Naive thymus-derived CD8-positive, alpha-beta T cell (primary cell): ENCODE data around the gene MIOX. TPM values are rescaled to one million over a fixed set of nuclear protein-coding genes. Genes with fewer than 3 reads are reported as not detected.

Experiments used
- ATAC-seq, 2 donors: fragments of 150-1000 bp; cut with Tn5 transposase in 1 of 2; sonication (Bioruptor Pico), chemical (Tn5 transposase) in 1 of 2; 1 replicate in 1 of 2; 2 replicates in 1 of 2; pipeline ENCODE4 v1.10.0; 2021; ENCODE audit warnings: mild to moderate bottlenecking in 2 of 2, moderate library complexity in 2 of 2
- POLR2A ChIA-PET: fragments of 350-600 bp; sonication (Branson Sonifier 250); formaldehyde crosslinking; loops from one replicate; lab custom pipeline; 2021; ENCODE audit warnings: antibody characterized with exemption; lab: Charles Lee
- DNase-seq, 10 donors: peaks; one replicate each; pipeline versions ENCODE4 v3.0.0 to v3.0.0-alpha.2; 2020 to 2022
- H3K27ac Mint-ChIP-seq, 10 donors: one replicate each; pipeline ENCODE4 v1.8.0; 2020 to 2022; ENCODE audit warnings: mild to moderate bottlenecking in 10 of 10, mixed read lengths in 10 of 10, moderate library complexity in 4 of 10, inconsistent platforms in 1 of 10
- H3K27me3 Mint-ChIP-seq, 5 donors: one replicate each; pipeline ENCODE4 v1.8.0; 2021 to 2022; ENCODE audit warnings: mixed read lengths in 5 of 5
- H3K36me3 Mint-ChIP-seq, 3 donors: one replicate each; pipeline ENCODE4 v1.8.0; 2020 to 2022; ENCODE audit warnings: mixed read lengths in 3 of 3, mild to moderate bottlenecking in 2 of 3, inconsistent platforms in 1 of 3
- H3K4me1 Mint-ChIP-seq, 4 donors: one replicate each; pipeline ENCODE4 v1.8.0; 2021 to 2022; ENCODE audit warnings: mixed read lengths in 4 of 4
- H3K4me3 Mint-ChIP-seq, 10 donors: one replicate each; pipeline ENCODE4 v1.8.0; 2020 to 2022; ENCODE audit warnings: mild to moderate bottlenecking in 10 of 10, mixed read lengths in 10 of 10, moderate library complexity in 6 of 10, inconsistent platforms in 1 of 10
- H3K9me3 Mint-ChIP-seq, 9 donors: one replicate each; pipeline ENCODE4 v1.8.0; 2020 to 2022; ENCODE audit warnings: mixed read lengths in 9 of 9, mild to moderate bottlenecking in 3 of 9, inconsistent platforms in 1 of 9, moderate library complexity in 1 of 9
- polyA plus RNA-seq, 3 donors: library from polyadenylated mRNA; unstranded; fragments of 300-500 nt; fragmentation: Illumina TruSeq; gene quantifications; one replicate each; pipeline ENCODE4 v1.2.3, GENCODE V29; 2021
- total RNA-seq, 8 experiments: library from RNA in 2 of 8; stranded (reverse) in 2 of 8; gene quantifications; one replicate each; pipeline ENCODE4 v1.2.3 and lab custom pipeline; 2021 to 2026

The MIOX gene
- total and polyA plus RNA-seq, 5 experiments from 2014 or later, result 0.39 to 0.52 TPM; not detected in 3

- peak in 1 of 2 donors; percentile 15 for ATAC-seq
- peak overlapping the region in 8 of 10 donors; percentile 53 to 76 (median 72) for H3K4me3 Mint-ChIP-seq
- POLR2A ChIA-PET, result interaction anchor here (1.0 to 9.8 kb wide), 10 partner anchors 12 to 93 kb away, joined by 3 to 92 read pairs (median 7); partner anchors contain the start of genes SBF1 and SCO2
- H3K4me1 Mint-ChIP-seq, result peaks cover 23 to 57% (median 40%) of the 10 kb centered on the region in 4 donors
- peaks cover 0 to 50% (median 6%) of the 10 kb centered on the region in 3 donors for H3K36me3 Mint-ChIP-seq
- no peaks in the 10 kb centered on the region for H3K9me3 Mint-ChIP-seq
- H3K27ac Mint-ChIP-seq, result peak overlapping the region; percentile 75 to 97 (median 92)
- peak in 1 of 10 donors; percentile 35 for DNase-seq
- H3K27me3 Mint-ChIP-seq, result no peaks in the 10 kb centered on the region
These were observed 42.0 kb upstream of the MIOX start for GRCh38 chr22:50444663-50445062.

GRCh38 chr22:50445071-50445879, 41.4 kb upstream of the MIOX start:
- peak in 9 of 10 donors; percentile 32 to 83 (median 55) for DNase-seq
- POLR2A ChIA-PET, result interaction anchor here (0.8 to 9.8 kb wide), 13 partner anchors 11 to 103 kb away, joined by 3 to 92 read pairs (median 5); partner anchors contain the start of genes SBF1 and SCO2
- H3K4me1 Mint-ChIP-seq, result peaks cover 25 to 61% (median 43%) of the 10 kb centered on the region in 4 donors
- H3K36me3 Mint-ChIP-seq, result peaks cover 0 to 53% (median 6%) of the 10 kb centered on the region in 3 donors
- H3K9me3 Mint-ChIP-seq, result no peaks in the 10 kb centered on the region
- peak overlapping the region; percentile 46 to 76 (median 71) for H3K4me3 Mint-ChIP-seq
- H3K27me3 Mint-ChIP-seq, result no peaks in the 10 kb centered on the region
- ATAC-seq, result peak; percentile 73 to 77
- peak overlapping the region; percentile 75 to 97 (median 92) for H3K27ac Mint-ChIP-seq

- Mint-ChIP-seq H3K9me3 (no peaks in the 10 kb centered on the region), H3K27ac (peak overlapping the region; percentile 75 to 97 (median 92)), H3K4me1 (peaks cover 27 to 61% (median 45%) of the 10 kb centered on the region in 4 donors), H3K4me3 (peak overlapping the region in 8 of 10 donors; percentile 19 to 76 (median 71)), H3K27me3 (no peaks in the 10 kb centered on the region), H3K36me3 (peaks cover 0 to 61% (median 9%) of the 10 kb centered on the region in 3 donors)
- peak in 1 of 10 donors; percentile 58 for DNase-seq
- no peak for ATAC-seq
- POLR2A ChIA-PET, result interaction anchor here (0.8 to 9.8 kb wide), 9 partner anchors 10 to 102 kb away, joined by 3 to 92 read pairs (median 5); partner anchors contain the start of gene SCO2
These were observed 40.6 kb upstream of the MIOX start for GRCh38 chr22:50445880-50446707.

- H3K27ac Mint-ChIP-seq, result peak overlapping the region in 7 of 10 donors; percentile 27 to 91 (median 77)
- POLR2A ChIA-PET, result interaction anchor here (1.2 to 9.8 kb wide), 3 partner anchors 10 to 21 kb away, joined by 3 to 92 read pairs (median 3); no protein-coding TSS in a partner anchor
- H3K27me3 Mint-ChIP-seq, result no peaks in the 10 kb centered on the region
- DNase-seq, result peak in 2 of 10 donors; percentile 3 to 40
- H3K36me3 Mint-ChIP-seq, result peaks cover 0 to 67% (median 9%) of the 10 kb centered on the region in 3 donors
- H3K4me3 Mint-ChIP-seq, result no peak overlapping the region
- no peaks in the 10 kb centered on the region for H3K9me3 Mint-ChIP-seq
- ATAC-seq, result no peak
- peaks cover 25 to 60% (median 44%) of the 10 kb centered on the region in 4 donors for H3K4me1 Mint-ChIP-seq
These were observed 39.7 kb upstream of the MIOX start for GRCh38 chr22:50446708-50447575.

- H3K27ac Mint-ChIP-seq, result peak overlapping the region in 6 of 10 donors; percentile 37 to 85 (median 52)
- POLR2A ChIA-PET, result interaction anchor here (0.8 to 1.2 kb wide), 3 partner anchors 14 to 22 kb away, joined by 3 to 4 read pairs (median 3); no protein-coding TSS in a partner anchor
- ATAC-seq, result no peak
These were observed 38.8 kb upstream of the MIOX start for GRCh38 chr22:50447576-50448551.

GRCh38 chr22:50452649-50453048, 34.0 kb upstream of the MIOX start:
- Mint-ChIP-seq H3K36me3 (peaks cover 0 to 83% (median 16%) of the 10 kb centered on the region in 3 donors), H3K27ac (peak overlapping the region in 9 of 10 donors; percentile 3 to 89 (median 61)), H3K4me1 (peaks cover 14 to 38% (median 20%) of the 10 kb centered on the region in 4 donors), H3K4me3 (no peak overlapping the region), H3K27me3 (no peaks in the 10 kb centered on the region), H3K9me3 (no peaks in the 10 kb centered on the region)
- POLR2A ChIA-PET, result interaction anchor here (0.7 to 2.7 kb wide), 3 partner anchors 17 to 132 kb away, joined by 3 to 11 read pairs (median 4); no protein-coding TSS in a partner anchor
- ATAC-seq (peak in 1 of 2 donors; percentile 12), DNase-seq (no peak)

More at GRCh38 chr22:50447576-50448551, 38.8 kb upstream of the MIOX start:
- peak in 1 of 10 donors; percentile 58 for DNase-seq
- no peak overlapping the region for H3K4me3 Mint-ChIP-seq
- H3K36me3 Mint-ChIP-seq, result peaks cover 0 to 72% (median 13%) of the 10 kb centered on the region in 3 donors
- peaks cover 23 to 55% (median 44%) of the 10 kb centered on the region in 4 donors for H3K4me1 Mint-ChIP-seq
- no peaks in the 10 kb centered on the region for H3K27me3 Mint-ChIP-seq
- H3K9me3 Mint-ChIP-seq, result no peaks in the 10 kb centered on the region

- POLR2A ChIA-PET, result interaction anchor here (0.7 to 4.9 kb wide), 4 partner anchors 10 to 15 kb away, joined by 3 to 21 read pairs (median 8); no protein-coding TSS in a partner anchor
- Mint-ChIP-seq H3K27me3 (no peaks in the 10 kb centered on the region), H3K9me3 (no peaks in the 10 kb centered on the region), H3K27ac (peak overlapping the region in 2 of 10 donors; percentile 59 to 85), H3K4me1 (peaks cover 9 to 24% (median 14%) of the 10 kb centered on the region in 4 donors), H3K36me3 (peaks cover 0 to 81% (median 14%) of the 10 kb centered on the region in 3 donors), H3K4me3 (no peak overlapping the region)
- ATAC-seq (no peak), DNase-seq (no peak)
These were observed 32.0 kb upstream of the MIOX start for GRCh38 chr22:50454556-50455075.

GRCh38 chr22:50455201-50455600, 31.5 kb upstream of the MIOX start:
- POLR2A ChIA-PET, result interaction anchor here (0.6 to 4.9 kb wide), 4 partner anchors 10 to 214 kb away, joined by 3 to 21 read pairs (median 10); no protein-coding TSS in a partner anchor
- H3K9me3 Mint-ChIP-seq, result no peaks in the 10 kb centered on the region
- ATAC-seq (no peak), DNase-seq (no peak)
- peak overlapping the region in 1 of 10 donors; percentile 59 for H3K27ac Mint-ChIP-seq
- H3K4me3 Mint-ChIP-seq, result no peak overlapping the region
- H3K36me3 Mint-ChIP-seq, result peaks cover 0 to 79% (median 14%) of the 10 kb centered on the region in 3 donors
- H3K27me3 Mint-ChIP-seq, result no peaks in the 10 kb centered on the region
- peaks cover 6 to 20% (median 12%) of the 10 kb centered on the region in 4 donors for H3K4me1 Mint-ChIP-seq

GRCh38 chr22:50456026-50456425, 30.6 kb upstream of the MIOX start:
- Mint-ChIP-seq H3K36me3 (peaks cover 0 to 78% (median 12%) of the 10 kb centered on the region in 3 donors), H3K9me3 (no peaks in the 10 kb centered on the region), H3K27me3 (no peaks in the 10 kb centered on the region), H3K27ac (peak overlapping the region in 1 of 10 donors; percentile 67), H3K4me3 (no peak overlapping the region), H3K4me1 (peaks cover 6 to 20% (median 9%) of the 10 kb centered on the region in 4 donors)
- DNase-seq (no peak), ATAC-seq (no peak)
- POLR2A ChIA-PET, result interaction anchor here (1.4 to 4.9 kb wide), 4 partner anchors 9 to 14 kb away, joined by 3 to 21 read pairs (median 8); no protein-coding TSS in a partner anchor
